Fibroblast of skin of left quadriceps (primary cell): ENCODE data around the gene ZBTB2.
"Not testable (repeated sequence)": the region's sequence is repeated elsewhere in the genome, so short reads cannot be mapped to it uniquely, and the experiment has no call there.

Experiments
- DNase-seq, 2 experiments: peaks; one replicate each; pipeline ENCODE4 v3.0.0-alpha.2; 2013; ENCODE audit warnings: low read depth in 2 of 2

ZBTB2 gene

DNA sequence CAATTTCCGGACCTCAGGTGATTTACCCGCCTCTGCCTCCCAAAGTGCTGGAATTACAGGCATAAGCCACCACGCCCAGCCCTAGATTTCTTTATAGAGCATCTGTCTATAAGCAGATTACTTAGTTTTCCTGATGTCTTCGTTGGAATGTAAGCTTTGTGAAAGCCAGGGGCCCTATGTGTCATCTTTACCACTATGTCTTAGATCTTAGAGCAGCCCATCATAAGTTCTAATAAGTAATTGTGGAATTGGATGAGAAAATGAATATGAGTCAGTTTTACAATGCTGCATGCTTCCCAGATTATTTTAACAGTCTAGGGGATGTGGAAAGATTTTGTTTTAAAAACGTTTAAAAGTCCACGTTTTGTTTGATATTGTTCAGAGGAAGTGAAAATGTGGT is 9.1 kb upstream of the ZBTB2 start:
- DNase-seq: peak; percentile 22 to 29

DNA sequence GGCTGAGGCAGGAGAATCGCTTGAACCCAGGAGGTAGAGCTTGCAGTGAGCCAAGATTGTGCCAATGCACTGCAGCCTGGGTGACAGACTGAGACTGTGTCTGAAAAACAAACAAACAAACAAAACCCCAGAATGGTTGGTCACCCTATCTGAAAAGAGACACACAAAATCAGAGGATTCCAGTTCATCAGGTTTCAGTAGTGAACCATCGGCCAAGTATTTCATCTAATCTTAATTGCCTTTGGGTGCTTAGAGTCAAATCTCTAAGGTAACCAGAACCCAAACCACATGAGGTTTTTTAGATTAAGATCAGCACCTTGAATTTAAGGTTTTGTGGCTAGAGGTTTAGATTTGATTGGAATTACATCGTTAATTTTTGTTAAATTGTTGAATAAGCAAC is 8.3 kb upstream of the ZBTB2 start:
- DNase-seq: no peak

DNA sequence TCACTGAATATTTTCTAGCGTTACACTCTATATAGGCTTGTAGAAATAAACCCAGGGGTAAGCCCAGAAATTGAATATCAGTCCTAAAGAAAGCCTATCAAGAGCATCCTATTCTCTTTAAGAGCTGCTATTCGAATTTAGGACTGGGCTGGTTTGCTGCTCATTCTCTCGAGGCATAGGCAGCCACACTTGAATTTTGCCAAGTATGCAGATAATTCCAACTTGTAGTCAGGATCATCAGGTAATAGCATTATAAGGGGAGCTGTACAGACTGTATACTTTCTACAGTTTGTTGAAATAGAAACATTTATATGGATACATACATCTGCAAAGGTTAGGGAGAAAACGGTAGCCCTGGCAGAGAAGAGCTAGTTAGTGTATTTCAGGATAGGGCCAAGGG is 2.1 kb upstream of the ZBTB2 start:
- no peak for DNase-seq

DNA sequence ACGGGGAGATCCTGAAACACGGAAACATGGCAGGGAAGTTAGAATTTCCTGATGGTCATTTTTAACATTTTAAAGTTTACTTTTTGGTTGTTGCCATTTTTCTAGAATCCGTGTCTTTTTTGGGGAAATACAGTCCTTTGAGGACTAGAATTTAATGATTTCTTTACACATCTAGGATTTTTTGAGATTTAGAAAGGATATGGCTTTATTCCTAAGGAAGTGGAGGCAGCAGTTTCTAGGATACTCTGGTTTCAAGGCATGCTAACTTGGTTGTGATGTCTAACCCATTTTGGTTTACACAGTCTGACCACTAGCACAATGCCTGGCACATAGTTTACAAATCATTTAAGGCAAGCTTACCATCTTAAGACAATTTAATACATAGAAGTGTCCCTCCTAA is 1.1 kb upstream of the ZBTB2 start:
- no peak for DNase-seq

DNA sequence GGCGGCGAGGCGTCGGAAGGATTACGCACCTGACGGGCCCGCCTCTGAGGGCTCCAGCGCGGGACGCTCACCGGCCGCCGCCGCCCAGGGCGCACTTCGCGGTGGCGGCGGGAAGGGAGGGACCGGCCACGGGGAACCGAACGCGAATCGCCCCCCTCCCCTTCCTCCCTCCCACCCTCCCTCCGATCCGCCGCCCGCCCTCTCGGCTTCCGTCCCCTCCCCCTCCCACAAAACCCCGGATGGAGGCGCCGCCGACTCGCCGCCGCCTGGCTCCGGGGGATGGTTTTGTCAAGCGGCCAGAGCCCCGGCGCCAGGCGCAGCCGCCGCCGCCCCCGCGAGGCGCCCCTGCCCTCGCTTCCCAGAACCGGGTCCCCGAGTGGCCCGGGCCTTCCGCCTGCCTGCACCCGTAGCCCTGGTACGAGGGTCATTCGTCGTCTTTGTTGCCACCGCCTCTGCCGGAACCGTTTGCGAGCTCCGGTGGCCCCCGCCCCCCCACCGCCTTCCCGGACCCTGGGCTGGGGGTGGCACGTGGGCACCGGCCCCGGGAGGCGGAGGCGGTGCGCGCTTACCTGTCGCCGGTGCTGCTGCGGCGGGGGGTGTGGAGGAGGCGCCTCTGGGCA is 398 bp downstream of the ZBTB2 start:
- DNase-seq: peak; percentile 45 to 47

DNA sequence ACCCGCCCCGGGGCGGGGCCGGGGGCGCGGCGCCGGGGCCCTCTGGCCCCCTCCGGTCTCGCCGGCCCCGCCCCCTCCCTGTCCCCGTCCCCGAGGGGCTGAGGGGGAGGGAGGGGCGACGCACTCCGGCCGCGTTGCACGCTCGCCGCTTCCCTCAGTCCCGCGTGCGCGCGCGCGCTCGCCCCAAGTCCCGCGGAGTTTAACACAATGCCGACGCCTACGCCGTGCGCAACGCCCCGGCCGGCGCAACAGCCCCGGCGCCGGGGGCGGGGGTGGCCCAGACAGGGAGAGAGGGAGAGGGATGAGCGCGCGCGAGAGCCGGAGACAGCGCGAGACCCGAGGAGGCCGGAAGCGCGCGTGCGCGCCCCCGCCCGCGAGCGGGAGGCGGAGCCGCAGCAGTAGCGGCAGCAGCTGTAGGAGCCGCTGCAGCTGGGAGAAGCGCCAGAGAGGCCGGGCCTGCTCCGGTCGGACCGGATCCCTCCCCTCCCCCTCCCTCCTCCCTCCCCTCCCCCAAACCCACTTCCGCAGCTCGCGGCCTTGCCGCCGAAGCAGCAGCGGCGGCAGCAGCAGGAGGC is 996 bp downstream of the ZBTB2 start:
- peak; percentile 99 for DNase-seq

DNA sequence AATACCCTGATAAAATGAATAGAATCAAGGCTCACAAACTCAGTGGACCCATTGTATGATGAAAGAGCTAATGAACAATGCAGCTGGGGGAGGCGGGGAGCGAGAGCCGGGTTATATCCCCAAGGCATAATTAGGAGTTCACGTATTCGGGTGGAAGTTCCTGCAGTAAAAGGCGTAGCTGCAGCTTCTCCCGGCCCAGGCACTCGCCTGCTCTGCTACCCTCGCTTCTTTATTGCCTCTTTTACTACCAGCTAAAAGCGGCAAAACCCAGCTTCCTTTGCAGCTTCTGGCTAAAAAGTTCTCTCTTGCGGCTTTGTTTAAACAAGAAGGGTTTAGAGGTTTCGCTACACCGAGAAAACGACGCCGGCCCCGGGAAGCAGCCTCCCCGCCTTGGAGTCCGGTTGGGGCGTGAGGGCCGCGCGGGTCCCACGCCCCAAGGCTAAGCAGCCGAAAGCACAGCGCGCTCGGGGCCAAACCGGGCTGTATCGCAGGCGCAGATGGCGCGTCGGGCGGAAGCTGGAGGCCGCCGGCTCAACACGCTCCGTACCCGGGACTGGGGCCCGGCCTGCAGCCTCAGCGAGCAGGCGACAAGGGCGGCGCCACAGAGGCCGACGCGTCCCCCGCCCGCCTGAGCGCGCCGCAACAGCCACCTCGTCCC is 1.6 kb downstream of the ZBTB2 start:
- DNase-seq: peak; percentile 55 to 64

DNA sequence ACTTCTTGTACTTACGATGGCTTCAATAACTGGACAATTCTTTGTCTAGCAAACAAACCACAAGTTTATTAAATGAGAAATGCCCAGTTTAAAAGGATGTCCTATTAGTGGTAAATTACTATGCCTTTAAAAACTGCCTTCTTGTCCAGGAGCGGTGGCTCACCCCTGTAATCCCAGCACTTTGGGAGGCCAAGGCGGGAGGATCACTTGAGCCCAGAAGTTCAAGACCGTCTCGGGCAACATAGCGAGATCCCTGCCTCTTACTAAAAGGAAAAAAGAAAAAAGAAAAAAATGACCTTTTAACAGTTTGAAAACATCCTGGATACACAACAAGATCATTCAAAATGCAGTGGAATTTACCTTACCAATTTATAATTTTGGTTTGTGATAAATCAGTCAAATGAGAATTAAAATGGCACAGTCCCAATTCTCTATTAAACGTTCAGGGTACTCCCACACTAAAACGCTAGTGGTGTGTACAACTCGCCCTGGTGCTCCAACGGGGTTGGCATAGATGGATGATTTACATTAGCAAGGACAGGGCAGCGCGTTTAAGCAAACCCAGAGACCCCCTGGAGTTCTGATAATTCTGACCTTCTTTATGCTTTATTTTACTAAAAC is 2.3 kb downstream of the ZBTB2 start:
- no peak for DNase-seq

DNA sequence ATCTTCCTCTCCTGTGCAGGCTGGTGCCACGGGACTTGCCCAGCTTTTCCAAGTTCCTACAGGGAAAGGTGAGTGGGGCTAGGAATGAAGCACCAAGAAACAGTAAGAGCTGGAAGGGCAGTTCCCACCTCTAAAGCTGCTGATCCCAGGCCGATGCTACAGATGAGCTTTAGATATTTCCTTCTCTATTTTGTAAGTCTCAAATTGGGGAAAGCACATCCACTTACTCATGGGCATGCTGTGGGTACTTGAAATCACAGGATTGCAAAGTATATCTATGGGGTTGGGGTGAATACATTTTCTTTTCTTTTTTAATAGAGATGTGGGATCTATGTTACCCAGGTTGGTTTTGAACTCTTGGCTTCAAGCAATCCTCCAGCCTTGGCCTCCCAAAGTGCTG is 3.1 kb downstream of the ZBTB2 start:
- DNase-seq: no peak

DNA sequence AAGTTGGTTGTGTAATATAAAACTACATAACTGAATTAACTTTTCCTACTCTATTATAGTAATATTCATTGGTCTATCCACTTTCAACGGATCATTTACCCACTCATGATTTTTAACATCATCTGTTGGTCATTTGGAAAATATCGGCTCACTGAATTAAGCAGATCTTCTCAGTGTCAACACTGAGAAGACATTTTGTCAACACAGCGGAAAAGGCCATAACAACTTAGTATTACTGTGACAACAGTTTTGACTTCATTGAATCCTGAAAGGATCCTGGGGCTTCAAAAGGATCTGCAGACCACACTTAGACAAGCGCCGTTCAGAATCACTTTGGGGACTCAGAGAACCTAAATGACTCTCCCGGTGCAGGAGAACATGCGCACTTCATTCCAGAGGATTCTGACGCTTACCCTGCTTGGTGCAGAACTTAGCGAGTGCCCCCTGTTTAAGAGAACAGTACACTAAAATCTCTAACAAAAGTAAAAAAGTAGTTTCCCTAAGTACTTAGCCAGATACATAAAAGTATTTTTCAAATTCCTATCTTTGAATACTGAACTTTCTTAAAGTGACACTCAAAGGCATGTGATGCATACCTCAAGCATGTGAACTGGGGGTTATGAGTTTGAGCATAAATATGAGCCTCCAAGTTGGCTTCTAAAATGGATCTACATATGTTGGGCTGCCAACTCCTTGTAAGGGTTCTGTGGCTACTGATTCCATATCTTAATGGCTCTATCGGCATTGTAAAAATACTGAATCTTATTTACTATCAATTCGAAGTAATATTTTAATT is 4.0 kb downstream of the ZBTB2 start:
- peak; percentile 58 to 60 for DNase-seq

DNA sequence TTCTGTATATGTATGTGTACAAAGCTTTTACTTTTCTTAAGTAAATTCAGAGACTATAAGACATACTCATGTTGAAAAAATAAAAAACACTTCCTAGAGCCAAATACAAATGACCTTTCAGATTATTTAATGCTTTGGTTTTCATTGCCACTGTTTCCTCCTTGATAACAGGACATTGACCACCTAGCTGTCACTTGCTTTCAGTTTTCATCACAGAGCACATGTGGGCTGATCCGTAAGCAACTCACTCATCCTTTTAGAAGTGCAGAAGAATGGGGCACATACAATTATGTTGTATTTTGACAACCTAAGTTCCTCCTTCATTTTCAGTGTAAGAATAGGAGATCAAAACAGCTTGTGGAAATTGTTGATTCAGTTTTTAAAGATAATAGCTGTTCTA is 6.2 kb downstream of the ZBTB2 start:
- DNase-seq: no peak

DNA sequence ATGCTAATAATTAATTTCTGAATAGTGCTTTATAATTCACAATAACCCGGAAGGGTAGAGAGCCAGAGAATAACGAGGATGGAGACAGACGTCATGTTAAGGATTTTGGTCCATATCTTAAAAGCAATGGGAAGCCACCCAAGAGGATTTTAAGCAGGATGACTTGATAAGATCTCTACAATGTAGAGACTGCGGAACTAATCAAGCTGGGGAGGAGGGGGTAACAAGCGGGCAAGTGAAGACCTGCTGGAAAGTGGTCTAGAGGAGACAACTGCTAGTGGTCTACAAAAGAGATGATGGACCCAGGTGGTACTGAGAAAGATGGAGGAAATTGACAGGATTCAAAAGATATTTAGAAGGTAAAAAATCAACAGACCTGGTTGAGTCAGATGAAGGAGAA is 7.2 kb downstream of the ZBTB2 start:
- no peak for DNase-seq

DNA sequence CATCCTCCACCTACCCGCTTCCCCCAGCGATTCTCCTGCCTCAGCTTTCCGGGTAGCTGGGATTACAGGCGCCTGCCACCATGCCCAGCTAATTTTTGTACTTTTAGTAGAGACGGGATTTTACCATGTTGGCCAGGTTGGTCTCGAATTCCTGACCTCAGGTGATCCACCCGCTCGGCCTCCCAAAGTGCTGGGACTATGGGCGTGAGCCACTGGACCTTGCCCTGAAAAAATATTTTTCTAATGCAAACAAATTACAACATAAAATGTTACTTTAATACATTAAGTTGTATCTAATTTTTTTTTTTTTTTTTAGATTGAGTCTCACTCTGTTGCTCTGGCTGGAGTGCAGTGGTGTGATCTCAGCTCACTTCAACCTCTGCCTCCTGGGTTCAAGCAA is 8.7 kb downstream of the ZBTB2 start:
- DNase-seq: not testable (repeated sequence)

DNA sequence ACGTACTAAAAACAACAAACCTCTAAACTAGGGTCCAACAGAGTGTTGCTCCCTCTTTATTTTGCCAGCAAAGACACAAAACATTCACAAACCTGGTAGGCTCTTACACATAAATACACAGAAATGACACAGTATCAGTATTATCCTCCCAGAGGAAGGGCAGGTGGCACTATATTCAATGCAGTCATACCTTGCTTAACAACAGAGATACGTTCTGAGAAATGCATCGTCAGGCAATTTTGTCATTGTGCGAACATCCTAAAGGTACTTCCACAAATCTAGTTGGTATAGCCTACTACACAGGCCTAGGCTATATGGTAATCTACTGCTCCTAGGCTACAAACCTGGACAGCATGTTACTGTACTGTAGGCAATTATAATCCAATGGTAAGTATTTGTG is 9.6 kb downstream of the ZBTB2 start:
- no peak for DNase-seq

DNA sequence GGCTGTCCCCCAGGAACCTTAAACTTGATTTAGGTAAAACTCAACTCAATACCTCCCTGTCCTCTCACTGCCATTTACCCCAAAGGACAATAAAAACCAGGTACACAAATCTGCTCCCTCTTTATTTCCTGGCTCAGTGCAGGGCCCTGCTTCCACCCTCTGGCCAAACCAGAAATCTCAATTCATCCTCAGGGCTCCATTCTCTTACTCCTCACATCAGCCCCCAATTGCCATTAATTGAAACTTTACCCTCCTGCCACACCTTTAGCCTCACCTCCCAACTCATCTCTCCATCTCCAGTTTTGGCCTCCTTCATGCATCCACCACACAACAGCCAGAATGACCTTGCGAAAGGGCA is 10.5 kb downstream of the ZBTB2 start:
- DNase-seq: no peak

DNA sequence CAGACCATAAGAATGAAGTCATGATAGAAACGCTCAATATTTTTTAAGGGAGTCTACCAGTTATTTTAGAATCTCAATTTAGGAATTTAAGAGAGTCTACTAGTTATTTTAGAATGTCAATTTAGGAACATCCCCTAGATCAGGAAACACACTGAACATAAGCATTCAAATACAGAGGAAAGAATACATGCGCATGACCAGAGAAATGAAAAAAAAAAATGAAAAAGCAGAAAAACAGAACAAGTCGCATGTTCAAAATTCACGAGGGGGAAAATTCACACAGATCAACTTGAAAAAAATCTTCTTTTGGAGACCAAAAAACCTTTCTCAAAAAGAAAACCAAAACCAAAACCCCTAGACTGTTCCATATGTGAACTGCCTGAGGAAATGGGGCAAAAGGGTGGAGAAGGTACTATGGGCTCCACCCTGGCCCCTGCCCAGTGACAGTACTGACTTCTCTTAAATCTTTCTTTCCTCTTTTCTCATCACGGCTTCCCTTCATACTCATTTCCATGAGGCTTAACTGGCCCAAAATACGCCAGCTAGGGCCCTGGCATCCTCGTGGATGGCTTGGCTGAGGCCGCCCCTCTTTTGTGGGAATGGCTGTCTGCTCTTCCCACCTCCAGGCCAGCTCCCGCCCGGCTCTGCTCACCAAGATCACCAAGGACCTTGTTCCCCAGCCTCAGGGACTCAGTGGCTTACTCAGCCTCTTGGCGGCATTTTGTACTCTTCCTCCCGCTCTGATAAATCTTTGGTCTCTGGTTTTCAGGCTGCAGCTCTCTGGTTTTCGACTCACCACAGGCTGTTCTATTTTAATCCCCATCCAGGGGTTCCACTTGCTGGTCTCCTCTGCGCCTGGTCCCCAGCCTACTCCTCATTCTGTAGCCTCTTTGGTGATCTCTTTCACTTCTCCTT is 11.2 kb downstream of the ZBTB2 start:
- no peak for DNase-seq

DNA sequence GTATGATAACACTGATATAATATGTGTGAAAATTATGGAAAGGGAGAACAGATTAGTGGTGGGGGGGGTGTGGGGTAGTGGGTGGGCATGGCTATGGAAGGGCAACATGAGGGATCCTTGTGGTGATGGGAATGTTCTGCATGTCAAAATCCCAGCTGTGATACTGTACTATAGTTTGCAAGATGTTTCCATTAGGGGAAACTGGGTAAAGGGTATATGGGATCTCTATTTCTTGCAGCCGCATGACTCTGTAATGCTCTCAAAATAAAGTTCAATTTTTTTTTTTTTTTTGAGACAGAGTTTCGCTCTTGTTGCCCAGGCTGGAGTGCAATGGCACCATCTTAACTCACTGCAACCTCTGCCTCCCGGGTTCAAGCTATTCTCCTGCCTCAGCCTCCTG is 14.3 kb downstream of the ZBTB2 start:
- no peak for DNase-seq

DNA sequence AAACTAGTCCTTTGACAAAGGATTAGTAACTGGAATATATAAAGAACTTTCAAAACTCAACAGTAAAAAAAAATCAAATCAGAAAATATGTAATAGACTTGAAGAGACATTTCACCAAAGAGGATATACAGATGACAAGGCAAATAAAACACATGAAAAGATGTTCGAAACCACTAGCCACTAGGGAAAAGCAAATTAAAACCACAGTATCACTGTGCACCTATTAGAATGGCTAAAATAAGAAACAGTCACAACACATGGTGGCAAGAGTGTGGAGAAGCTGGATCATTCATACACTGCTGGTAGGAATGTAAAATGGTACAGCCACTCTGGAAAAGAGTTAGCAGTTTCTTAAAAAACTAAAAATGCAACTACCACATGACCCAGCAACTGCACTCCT is 14.9 kb downstream of the ZBTB2 start:
- no peak for DNase-seq

DNA sequence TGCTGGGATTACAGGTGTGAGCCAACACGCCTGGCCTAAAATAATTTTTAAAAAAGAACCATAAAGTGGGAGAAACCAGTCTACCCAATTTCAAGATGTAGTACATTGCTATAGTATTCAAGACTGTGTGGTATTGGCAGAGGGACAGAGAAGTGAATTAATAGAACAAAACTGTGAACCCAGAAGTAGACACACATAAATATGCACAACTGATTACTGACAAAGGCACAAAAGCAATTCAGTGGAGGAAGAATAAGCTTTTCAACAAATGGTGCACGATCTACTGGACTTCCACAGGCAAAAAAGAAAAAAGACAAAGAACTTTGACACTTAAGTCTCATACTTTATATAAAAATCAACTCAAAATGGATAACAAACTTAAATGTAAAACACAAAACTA is 15.5 kb downstream of the ZBTB2 start:
- DNase-seq: no peak

DNA sequence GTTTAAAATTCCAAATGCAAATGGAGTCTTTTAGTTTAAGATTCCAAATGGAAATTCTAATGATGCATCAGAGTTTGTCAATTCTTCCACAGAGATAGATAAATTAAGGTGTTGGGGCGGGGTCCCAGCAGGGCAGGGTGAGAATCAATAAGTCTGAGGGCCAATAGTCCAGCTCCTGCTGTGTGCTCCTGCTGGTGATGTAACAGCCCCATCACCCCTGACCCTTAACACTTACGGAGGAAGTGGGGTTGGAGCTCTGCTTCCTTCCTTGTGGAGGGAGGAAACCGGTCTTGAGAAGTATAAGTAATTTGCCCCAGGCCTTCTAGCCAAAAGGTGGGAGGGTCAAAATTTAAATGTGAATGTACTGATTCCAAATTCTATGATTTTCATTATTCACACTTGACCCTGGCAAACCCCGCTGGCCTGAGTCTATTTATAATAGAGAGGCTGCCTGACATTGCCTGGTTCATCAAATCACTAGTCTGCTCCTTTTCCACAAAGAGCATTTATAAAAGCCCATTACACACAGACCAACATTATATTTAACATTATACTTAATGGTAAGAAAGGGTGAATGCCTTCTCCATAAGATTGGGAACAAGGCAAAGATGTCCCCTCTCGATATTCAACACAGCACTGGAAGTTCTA is 17.2 kb downstream of the ZBTB2 start:
- no peak for DNase-seq

DNA sequence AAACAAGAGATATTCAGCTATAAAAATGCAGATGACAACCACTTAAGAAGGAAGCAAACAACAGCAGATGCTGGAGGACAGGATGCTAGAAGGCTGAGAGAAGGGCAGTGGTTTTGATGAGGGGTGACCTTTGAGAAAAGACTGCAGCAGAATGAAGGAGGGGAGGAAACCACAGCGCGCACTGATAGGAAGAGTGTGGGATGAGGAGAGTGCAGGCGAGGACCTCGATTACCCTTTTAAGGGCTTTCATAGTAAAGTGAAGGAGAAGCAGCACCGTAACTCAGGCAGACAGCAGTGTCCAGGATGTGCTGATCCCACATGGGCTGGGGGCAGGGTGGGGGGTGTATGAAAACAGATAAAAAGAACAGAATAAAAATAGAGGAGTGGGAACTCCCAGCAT is 19.2 kb downstream of the ZBTB2 start:
- DNase-seq: no peak
